ENCODE measurements around the gene TUBB4B. TPM values are rescaled to one million over a fixed set of nuclear protein-coding genes. Genes with fewer than 3 reads are reported as not detected.
A peak's percentile ranks its signal among the peaks of the same experiment; 100 is the strongest.
"Not testable (repeated sequence)": the region's sequence is repeated elsewhere in the genome, so short reads cannot be mapped to it uniquely, and the experiment has no call there.

The TUBB4B gene
- total and polyA plus RNA-seq, 2 donors: 57.9 to 239 TPM

- 78% methylated on average over 40 of the region's 40 CpGs for WGBS
- no peaks in the 10 kb centered on the region for H3K4me1 ChIP-seq (ENCODE audit: insufficient read depth)
- no peak overlapping the region for H3K4me3 ChIP-seq (ENCODE audit: low read depth, low read length)
- no peaks in the 10 kb centered on the region for H3K36me3 ChIP-seq (ENCODE audit: insufficient read depth)
- no peak for DNase-seq (ENCODE audit: extremely low spot score)
- no peak overlapping the region for H3K27ac ChIP-seq (ENCODE audit: low read depth)
These were observed 7.7 kb upstream of the TUBB4B start for GRCh38 chr9:137233143-137233980.

- 68% methylated on average over 40 of the region's 40 CpGs for WGBS
These were observed 6.9 kb upstream of the TUBB4B start for GRCh38 chr9:137234055-137234697.

DNA sequence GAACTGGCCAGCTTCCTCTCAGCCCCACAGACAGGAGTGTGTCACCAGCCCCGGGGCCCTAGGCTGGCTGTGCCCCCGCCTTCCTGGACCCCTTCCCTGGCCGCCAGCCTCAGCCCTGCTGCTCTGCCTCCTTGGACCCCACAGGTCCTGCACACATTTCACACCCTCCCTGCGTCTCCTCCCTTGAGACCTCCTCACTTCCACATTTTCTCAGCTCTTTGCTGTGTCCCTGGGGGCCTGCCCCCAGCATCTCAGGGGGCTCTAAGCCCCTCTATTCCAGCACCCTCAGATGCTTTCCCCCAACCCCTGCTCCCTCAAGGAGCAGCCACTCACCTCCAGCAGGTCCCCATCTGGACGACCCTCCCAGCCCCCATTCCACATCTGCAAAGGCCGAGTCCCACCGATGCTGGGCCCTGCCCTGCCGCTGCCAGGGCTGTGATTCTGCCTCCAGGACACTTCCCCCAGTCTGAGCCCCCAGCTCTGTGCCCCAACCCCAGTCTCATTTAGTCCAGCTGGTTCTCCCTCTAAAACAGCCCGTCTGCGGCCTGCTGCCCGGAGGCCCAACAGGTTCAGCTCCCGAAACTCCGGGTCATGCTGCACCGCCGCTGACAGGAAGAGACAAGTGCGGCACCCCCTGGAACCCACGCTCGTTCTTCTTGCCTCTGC lies 6.2 kb upstream of the TUBB4B start:
- H3K4me3 ChIP-seq (ENCODE audit: low read depth, low read length): no peak overlapping the region
- H3K27ac ChIP-seq (ENCODE audit: low read depth): no peak overlapping the region
- H3K36me3 ChIP-seq (ENCODE audit: insufficient read depth): no peaks in the 10 kb centered on the region
- no peaks in the 10 kb centered on the region for H3K4me1 ChIP-seq (ENCODE audit: insufficient read depth)
- WGBS: 69% methylated on average over 18 of the region's 18 CpGs
- no peak for DNase-seq (ENCODE audit: extremely low spot score)

More at GRCh38 chr9:137234055-137234697, 6.9 kb upstream of the TUBB4B start:
- H3K4me1 ChIP-seq (ENCODE audit: insufficient read depth): no peaks in the 10 kb centered on the region
- H3K36me3 ChIP-seq (ENCODE audit: insufficient read depth): no peaks in the 10 kb centered on the region
- no peak for DNase-seq (ENCODE audit: extremely low spot score)
- no peak overlapping the region for H3K27ac ChIP-seq (ENCODE audit: low read depth)
- no peak overlapping the region for H3K4me3 ChIP-seq (ENCODE audit: low read depth, low read length)

- Histone ChIP-seq H3K4me3 (ENCODE audit: low read depth, low read length) (no peak overlapping the region), H3K27ac (ENCODE audit: low read depth) (no peak overlapping the region), H3K4me1 (ENCODE audit: insufficient read depth) (no peaks in the 10 kb centered on the region), H3K36me3 (ENCODE audit: insufficient read depth) (no peaks in the 10 kb centered on the region)
- no peak for DNase-seq (ENCODE audit: extremely low spot score)
- WGBS: 64% methylated on average over 35 of the region's 35 CpGs
These were observed 5.5 kb upstream of the TUBB4B start for GRCh38 chr9:137235424-137236237.

- 9% methylated on average over 31 of the region's 31 CpGs for WGBS
These were observed 4.7 kb upstream of the TUBB4B start for GRCh38 chr9:137236238-137236935.

DNA sequence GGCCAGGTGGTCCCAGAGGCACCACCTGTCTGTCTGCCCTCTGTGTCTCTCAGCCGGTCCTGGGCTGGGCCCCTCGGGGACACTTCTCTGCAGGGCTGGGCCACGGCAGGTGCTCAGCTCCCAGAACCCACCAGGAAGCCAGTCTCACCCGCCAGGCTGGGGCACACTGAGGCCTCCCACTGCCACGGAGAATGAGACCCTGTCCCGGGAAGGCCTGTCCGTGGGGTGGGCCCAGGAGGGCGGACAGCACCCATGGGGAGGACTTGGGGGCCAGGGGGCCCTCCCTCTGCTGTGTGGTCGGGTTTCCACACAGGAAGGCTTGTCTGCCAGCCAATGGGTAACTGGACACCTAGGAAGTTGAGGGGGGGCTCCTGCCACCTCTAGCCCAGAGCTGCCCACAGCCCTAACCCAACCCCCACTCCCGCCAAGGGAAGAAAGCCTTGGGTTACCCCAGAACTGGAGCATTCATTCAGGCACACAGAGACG lies 4.1 kb upstream of the TUBB4B start:
- DNase-seq (ENCODE audit: extremely low spot score): no peak
- 46% methylated on average over 11 of the region's 11 CpGs for WGBS
- Histone ChIP-seq H3K36me3 (ENCODE audit: insufficient read depth) (no peaks in the 10 kb centered on the region), H3K4me3 (ENCODE audit: low read depth, low read length) (no peak overlapping the region), H3K27ac (ENCODE audit: low read depth) (no peak overlapping the region), H3K4me1 (ENCODE audit: insufficient read depth) (no peaks in the 10 kb centered on the region)

More at GRCh38 chr9:137236238-137236935, 4.7 kb upstream of the TUBB4B start:
- DNase-seq (ENCODE audit: extremely low spot score): no peak
- no peaks in the 10 kb centered on the region for H3K4me1 ChIP-seq (ENCODE audit: insufficient read depth)
- no peak overlapping the region for H3K27ac ChIP-seq (ENCODE audit: low read depth)
- H3K36me3 ChIP-seq (ENCODE audit: insufficient read depth): no peaks in the 10 kb centered on the region
- no peak overlapping the region for H3K4me3 ChIP-seq (ENCODE audit: low read depth, low read length)

DNA sequence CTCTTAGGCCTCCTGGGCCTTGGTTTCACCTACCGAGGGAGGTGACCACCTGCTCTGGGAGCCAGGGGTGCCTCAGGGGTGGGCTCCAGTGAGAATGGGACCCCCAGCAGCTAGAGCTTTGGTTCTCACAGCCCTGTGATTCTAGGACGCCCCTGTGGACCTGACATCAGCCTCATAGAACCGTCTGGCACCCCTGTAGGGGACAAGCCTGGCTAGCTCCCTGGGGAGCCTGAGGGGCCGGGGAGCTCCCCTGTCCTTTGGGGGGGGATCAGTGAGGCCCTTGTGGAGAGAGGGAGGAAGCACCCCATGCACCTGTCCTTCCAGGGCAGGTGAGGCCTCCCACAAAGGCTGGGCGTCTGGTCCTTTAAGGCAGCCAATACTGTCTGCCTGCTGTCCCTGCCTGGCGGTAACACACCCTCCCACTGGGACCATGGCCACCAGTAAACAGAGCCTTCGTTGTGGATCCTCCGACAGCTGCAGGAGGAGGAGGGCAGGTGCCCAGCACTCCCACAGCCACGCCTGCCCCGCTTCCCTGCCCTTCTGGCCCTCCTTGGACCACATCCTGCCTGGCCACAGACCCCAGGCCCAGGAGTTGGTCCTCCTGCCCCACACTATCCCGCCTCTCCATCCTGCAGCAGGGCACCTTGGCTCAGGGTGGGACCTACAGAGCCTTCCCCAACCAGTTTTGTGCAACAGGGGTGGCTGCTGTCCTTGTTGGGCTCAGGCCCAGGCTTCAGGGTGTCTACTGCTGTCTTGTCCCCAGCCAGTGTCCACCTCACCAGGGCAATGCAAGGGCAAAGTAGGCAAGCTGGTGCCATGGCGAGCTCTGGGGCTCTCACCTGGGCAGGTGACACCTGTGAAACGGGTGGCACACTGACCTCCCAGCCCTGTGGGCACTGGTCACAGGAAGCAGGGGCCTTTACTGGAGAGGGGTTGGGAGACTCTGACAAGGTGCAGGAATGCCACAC lies 3.0 kb upstream of the TUBB4B start:
- Histone ChIP-seq H3K27ac (ENCODE audit: low read depth) (no peak overlapping the region), H3K4me1 (ENCODE audit: insufficient read depth) (no peaks in the 10 kb centered on the region), H3K4me3 (ENCODE audit: low read depth, low read length) (no peak overlapping the region), H3K36me3 (ENCODE audit: insufficient read depth) (no peaks in the 10 kb centered on the region)
- no peak for DNase-seq (ENCODE audit: extremely low spot score)
- 71% methylated on average over 13 of the region's 13 CpGs for WGBS

- Histone ChIP-seq H3K4me3 (ENCODE audit: low read depth, low read length) (peak overlapping the region; percentile 49), H3K27ac (ENCODE audit: low read depth) (peak overlapping the region; percentile 85)
- not testable (repeated sequence) for H3K36me3 ChIP-seq (ENCODE audit: insufficient read depth); DNase-seq (ENCODE audit: extremely low spot score); H3K4me1 ChIP-seq (ENCODE audit: insufficient read depth)
- WGBS: 46% methylated on average over 27 of the region's 27 CpGs
These were observed 1.4 kb upstream of the TUBB4B start for GRCh38 chr9:137239541-137240200.

DNA sequence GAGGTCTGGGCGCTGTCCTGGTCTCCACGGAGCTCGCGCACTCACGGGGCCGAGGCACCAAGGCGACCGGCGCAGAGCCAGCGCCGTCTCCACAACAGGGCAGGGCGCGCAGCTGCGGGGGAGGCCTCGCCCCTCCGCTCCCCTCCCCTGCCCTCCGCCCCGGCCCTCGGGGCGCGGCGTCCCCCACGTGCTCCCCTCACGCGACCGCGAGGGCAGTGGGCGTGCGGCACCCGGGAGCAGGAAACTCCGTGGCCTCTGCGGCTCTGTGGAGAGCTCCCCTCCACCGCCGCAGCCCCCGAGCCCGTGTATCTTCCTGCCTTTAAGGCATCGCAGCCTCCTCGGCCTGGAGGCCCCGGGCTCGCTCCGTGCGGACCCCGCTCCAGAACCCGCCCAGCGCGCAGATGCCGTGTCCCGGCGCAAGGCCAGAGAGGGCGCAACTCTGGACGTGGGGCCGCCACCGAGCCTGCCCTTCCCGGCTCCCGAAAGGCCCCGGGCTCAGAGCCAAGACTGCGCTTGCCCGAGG lies 708 bp upstream of the TUBB4B start:
- under 1% methylated on average over 58 of the region's 58 CpGs for WGBS
- peak overlapping the region; percentile 49 for H3K4me3 ChIP-seq (ENCODE audit: low read depth, low read length)
- no peaks in the 10 kb centered on the region for H3K36me3 ChIP-seq (ENCODE audit: insufficient read depth)
- no peaks in the 10 kb centered on the region for H3K4me1 ChIP-seq (ENCODE audit: insufficient read depth)
- peak overlapping the region; percentile 85 for H3K27ac ChIP-seq (ENCODE audit: low read depth)
- no peak for DNase-seq (ENCODE audit: extremely low spot score)

DNA sequence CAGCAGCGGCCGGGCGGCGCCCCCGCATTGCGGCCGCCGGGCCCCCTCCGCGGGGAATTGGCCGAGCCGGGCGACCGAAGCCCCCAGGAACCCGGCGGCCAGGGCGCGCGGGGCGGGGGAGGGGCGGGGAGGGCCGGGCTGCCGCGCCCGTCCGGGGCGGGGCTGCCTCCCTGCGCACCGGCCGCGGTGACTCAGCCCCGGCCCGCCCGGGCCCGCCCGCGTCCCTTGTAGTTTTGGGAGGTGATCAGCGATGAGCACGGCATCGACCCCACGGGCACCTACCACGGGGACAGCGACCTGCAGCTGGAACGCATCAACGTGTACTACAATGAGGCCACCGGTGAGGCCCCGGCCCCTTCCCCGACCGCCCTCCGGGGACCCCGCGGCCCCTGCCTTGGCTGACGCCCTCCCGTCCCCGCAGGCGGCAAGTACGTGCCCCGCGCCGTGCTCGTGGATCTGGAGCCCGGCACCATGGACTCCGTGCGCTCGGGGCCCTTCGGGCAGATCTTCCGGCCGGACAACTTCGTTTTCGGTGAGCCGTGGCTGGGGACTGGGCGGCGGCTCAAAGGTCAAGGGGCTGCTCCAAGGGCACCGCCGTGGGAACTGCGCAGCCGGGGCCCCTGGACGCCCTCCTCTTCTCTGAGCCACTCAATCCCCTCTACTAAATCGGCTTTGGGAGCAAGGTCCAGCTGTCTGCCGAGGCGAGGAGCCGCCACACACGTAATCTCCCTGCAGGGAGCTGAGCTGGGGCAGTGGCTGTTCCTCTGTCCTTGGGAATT lies 592 bp downstream of the TUBB4B start:
- peak overlapping the region; percentile 96 for H3K27ac ChIP-seq (ENCODE audit: low read depth)
- H3K4me1 ChIP-seq (ENCODE audit: insufficient read depth): no peaks in the 10 kb centered on the region
- H3K36me3 ChIP-seq (ENCODE audit: insufficient read depth): no peaks in the 10 kb centered on the region
- DNase-seq (ENCODE audit: extremely low spot score): no peak
- WGBS: 2% methylated on average over 83 of the region's 83 CpGs
- peak overlapping the region; percentile 84 for H3K4me3 ChIP-seq (ENCODE audit: low read depth, low read length)

All from urinary bladder (tissue), 4 donors.